ENCODE data around the gene CUL2. TPM values are rescaled to one million over a fixed set of nuclear protein-coding genes. Genes with fewer than 3 reads are reported as not detected.

CUL2 gene
- total and polyA plus RNA-seq, 10 of the 15 experiments (the other 5 are each of a cell fraction or from before 2014, with no cell fraction given), result 11.9 to 56.5 (median 33.2) TPM

- intact Hi-C loops (cut with micrococcal nuclease; ENCODE audit: unreplicated experiment), result no loop called here
- FAIRE-seq (no peak), ATAC-seq (no peak), DNase-seq (ENCODE audit: low read depth, low spot score) (no peak)
- SMC1A ChIA-PET (ENCODE audit: uncharacterized antibody, unreplicated experiment), result interaction anchor here (2.3 kb wide), 1 partner anchor 239 kb away, joined by 9 read pairs; no protein-coding TSS in a partner anchor
- Histone ChIP-seq H3K4me1 (ENCODE audit: control insufficient read depth, insufficient read depth, low read length) (no peaks in the 10 kb centered on the region), H2AFZ (ENCODE audit: control insufficient read depth, low read depth, low read length) (no peak overlapping the region), H3K36me3 (ENCODE audit: control insufficient read depth in 2 of 2, insufficient read depth in 2 of 2, low read length in 1 of 2) (no peaks in the 10 kb centered on the region), H4K20me1 (ENCODE audit: control insufficient read depth, insufficient read depth) (no peaks in the 10 kb centered on the region), H3K27me3 (replicated peaks in 1 of 2; ENCODE audit: control insufficient read depth in 2 of 2, insufficient read depth in 2 of 2, low read length in 1 of 2) (no peaks in the 10 kb centered on the region; a peak in 1 of 4 replicates), H3K9me3 (replicated peaks; ENCODE audit: control insufficient read depth, insufficient read depth, low read length) (no peaks in the 10 kb centered on the region), H3K4me2 (ENCODE audit: control insufficient read depth, insufficient read depth) (no peak overlapping the region), H3K9ac (ENCODE audit: control insufficient read depth, insufficient read depth, low read length) (no peak overlapping the region), H3K79me2 (ENCODE audit: control insufficient read depth, insufficient read depth, low read length) (no peaks in the 10 kb centered on the region), H3K4me3 (no peak overlapping the region), H3K27ac (ENCODE audit: control insufficient read depth, insufficient read depth) (no peak overlapping the region)
- RAD21 ChIA-PET (ENCODE audit: unreplicated experiment), result interaction anchor here (2.3 to 2.9 kb wide), 2 partner anchors 239 to 296 kb away, joined by 6 to 15 read pairs; no protein-coding TSS in a partner anchor
- CTCF ChIA-PET, result interaction anchor here (0.8 to 1.5 kb wide), 2 partner anchors 239 to 294 kb away, joined by 3 to 4 read pairs; no protein-coding TSS in a partner anchor
- in situ Hi-C loops (cut with MboI), result no loop called here
- POLR2A ChIA-PET, result no interaction called here
- BruUV-seq (replicated peaks), result no TSS peak
- WGBS (ENCODE audit: insufficient coverage, insufficient replicate concordance, low lambda C conversion rate, missing lambda C conversion rate), result 2% methylated on average over 2 of the region's 2 CpGs
- TF ChIP-seq HSF1 (IDR thresholded peaks at IDR 0.05; ENCODE audit: low read depth, low read length) (no peak), MXI1 (IDR thresholded peaks at IDR 0.05; ENCODE audit: low read depth, low read length) (no peak), GATAD2B (conservative IDR thresholded peaks at IDR 0.05; ENCODE audit: low read depth) (no peak), USF1 (IDR thresholded peaks at IDR 0.05; ENCODE audit: borderline replicate concordance, extremely low read length, insufficient read depth, low read depth, low read length) (no peak), CTCF (IDR thresholded peaks at IDR 0.05 in 2 of 3, conservative IDR thresholded peaks at IDR 0.05 in 1 of 3; ENCODE audit: control insufficient read depth in 2 of 3, extremely low read depth in 1 of 3, insufficient read depth in 1 of 3, low read depth in 3 of 3, low read length in 3 of 3) (no peak), SUZ12 (IDR thresholded peaks at IDR 0.05; ENCODE audit: unreplicated experiment) (no peak), STAT1 (conservative IDR thresholded peaks at IDR 0.05) (no peak), RCOR1 (conservative IDR thresholded peaks at IDR 0.05; ENCODE audit: low read depth, low read length) (no peak), DPF2 (IDR thresholded peaks at IDR 0.05) (no peak), NR2C1 (IDR thresholded peaks at IDR 0.05) (no peak), NKRF (conservative IDR thresholded peaks at IDR 0.05) (no peak), ZBED1 (IDR thresholded peaks at IDR 0.05; ENCODE audit: borderline replicate concordance) (no peak), JUNB (IDR thresholded peaks at IDR 0.05) (no peak), YBX1 (IDR thresholded peaks at IDR 0.05) (no peak)
Measured at GRCh38 chr10:34962866-34963265, 127.3 kb downstream of the CUL2 start.

Data from GM12878 (cell line).